Vagina (tissue), 2 donors: ENCODE measurements around the gene CHAT.

Source experiments
- CTCF ChIP-seq, 3 experiments: fragments of 450-650 bp in 2 of 3; fragments of 200-600 bp in 1 of 3; sonication (generic) in 1 of 3; IDR thresholded peaks; one replicate each; pipeline ENCODE4 v1.5.1; 2017 to 2019; ENCODE audit warnings: antibody characterized with exemption in 3 of 3, mild to moderate bottlenecking in 2 of 3, moderate library complexity in 2 of 3
- POLR2A ChIP-seq, 2 donors: fragments of 450-650 bp; IDR thresholded peaks; one replicate each; pipeline ENCODE4 v1.6.1; 2017; ENCODE audit warnings: antibody characterized with exemption in 2 of 2, mild to moderate bottlenecking in 2 of 2, moderate library complexity in 2 of 2

- TF ChIP-seq CTCF (IDR thresholded peaks at IDR 0.05) = no peak
- TF ChIP-seq POLR2A (IDR thresholded peaks at IDR 0.05) = no peak
Measured at GRCh38 chr10:49678827-49679479, 65.1 kb downstream of the CHAT start.
